Effector CD8-positive, alpha-beta T cell (primary cell): ENCODE measurements around the gene HRC.
"Not testable (repeated sequence)": the region's sequence is repeated elsewhere in the genome, so short reads cannot be mapped to it uniquely, and the experiment has no call there.

ENCODE experiments used
- DNase-seq: peaks from one replicate; lab custom pipeline; 2025; lab: John Stamatoyannopoulos, UW
- total RNA-seq, 4 experiments: gene quantifications; one replicate each; lab custom pipeline; 2026; lab: John Stamatoyannopoulos, UW

Gene HRC
- 0 reads per million in 4 experiments for total RNA-seq

- DNase-seq, result no peak
Observed at GRCh38 chr19:49155005-49155819, at the start of gene HRC. TSS of gene HRC (minus strand) at chr19:49155396. CDS start at chr19:49155237, 159 bp downstream.

GRCh38 chr19:49201042-49201441 lies 45.8 kb upstream of the HRC start:
- DNase-seq, result no peak

GRCh38 chr19:49200238-49200862 lies 45.2 kb upstream of the HRC start:
- DNase-seq, result no peak

GRCh38 chr19:49196527-49197240 lies 41.5 kb upstream of the HRC start:
- no peak for DNase-seq

- no peak for DNase-seq
Observed at GRCh38 chr19:49194408-49194807, 39.2 kb upstream of the HRC start.

- DNase-seq, result no peak
Observed at GRCh38 chr19:49193822-49194394, 38.7 kb upstream of the HRC start.

- DNase-seq, result no peak
Observed at GRCh38 chr19:49190781-49191180, 35.6 kb upstream of the HRC start.

GRCh38 chr19:49189259-49189658 lies 34.1 kb upstream of the HRC start:
- no peak for DNase-seq

- DNase-seq, result no peak
Observed at GRCh38 chr19:49188626-49189200, 33.5 kb upstream of the HRC start.

GRCh38 chr19:49186108-49186507 lies 30.9 kb upstream of the HRC start:
- no peak for DNase-seq

GRCh38 chr19:49182848-49183375 lies 27.7 kb upstream of the HRC start:
- no peak for DNase-seq

GRCh38 chr19:49182010-49182847 lies 27.0 kb upstream of the HRC start:
- not testable (repeated sequence) for DNase-seq

- DNase-seq, result no peak
Observed at GRCh38 chr19:49180659-49181058, 25.5 kb upstream of the HRC start.

GRCh38 chr19:49173198-49173597 lies 18.0 kb upstream of the HRC start:
- no peak for DNase-seq

- no peak for DNase-seq
Observed at GRCh38 chr19:49168421-49168820, 13.2 kb upstream of the HRC start.

- no peak for DNase-seq
Observed at GRCh38 chr19:49167857-49168409, 12.7 kb upstream of the HRC start.

- no peak for DNase-seq
Observed at GRCh38 chr19:49165865-49166301, 10.7 kb upstream of the HRC start.

- no peak for DNase-seq
Observed at GRCh38 chr19:49165111-49165750, 10.0 kb upstream of the HRC start.

GRCh38 chr19:49161987-49162386 lies 6.8 kb upstream of the HRC start:
- DNase-seq, result no peak
